Measurements from ENCODE around the gene SLC6A12.

Gene SLC6A12

GRCh38 chr12:176321-177181, 37.4 kb downstream of the SLC6A12 start:
- Histone ChIP-seq H3K4me1 (ENCODE audit: insufficient read depth, low read length, severe bottlenecking) (no peaks in the 10 kb centered on the region), H3K36me3 (ENCODE audit: insufficient read depth, low read length) (no peaks in the 10 kb centered on the region), H4K20me1 (ENCODE audit: insufficient read depth, low read length) (no peaks in the 10 kb centered on the region), H3F3A (ENCODE audit: insufficient read depth, low read length) (no peaks in the 10 kb centered on the region), H3K79me2 (ENCODE audit: insufficient read depth, low read length) (no peaks in the 10 kb centered on the region), H3K9me3 (ENCODE audit: low read length) (no peaks in the 10 kb centered on the region), H3K9ac (ENCODE audit: low read length) (no peak overlapping the region), H3K27me3 (ENCODE audit: insufficient read depth, low read length) (peaks cover 22% of the 10 kb centered on the region), H3K9me2 (ENCODE audit: low read depth, low read length) (no peaks in the 10 kb centered on the region), H3K4me2 (ENCODE audit: low read length) (no peak overlapping the region), H2AFZ (ENCODE audit: low read length) (no peak overlapping the region), H3K4me3 (ENCODE audit: low read depth, low read length, poor library complexity, severe bottlenecking) (no peak overlapping the region), H3K27ac (ENCODE audit: low read depth, low read length, poor library complexity, severe bottlenecking) (no peak overlapping the region)
- no peak for TF ChIP-seq CTCF (IDR thresholded peaks at IDR 0.05; ENCODE audit: low read length)
- no peak for TF ChIP-seq EZH2 (IDR thresholded peaks at IDR 0.05; ENCODE audit: borderline replicate concordance, low read length)

GRCh38 chr12:175759-176158, 38.2 kb downstream of the SLC6A12 start:
- Histone ChIP-seq H3K79me2 (ENCODE audit: insufficient read depth, low read length) (no peaks in the 10 kb centered on the region), H3K9me3 (ENCODE audit: low read length) (no peaks in the 10 kb centered on the region), H3K4me2 (ENCODE audit: low read length) (no peak overlapping the region), H3K9me2 (ENCODE audit: low read depth, low read length) (no peaks in the 10 kb centered on the region), H3K27ac (ENCODE audit: low read depth, low read length, poor library complexity, severe bottlenecking) (no peak overlapping the region), H3K27me3 (ENCODE audit: insufficient read depth, low read length) (peaks cover 22% of the 10 kb centered on the region), H2AFZ (ENCODE audit: low read length) (no peak overlapping the region), H3K4me1 (ENCODE audit: insufficient read depth, low read length, severe bottlenecking) (no peaks in the 10 kb centered on the region), H3F3A (ENCODE audit: insufficient read depth, low read length) (no peaks in the 10 kb centered on the region), H3K4me3 (ENCODE audit: low read depth, low read length, poor library complexity, severe bottlenecking) (no peak overlapping the region), H3K9ac (ENCODE audit: low read length) (no peak overlapping the region), H3K36me3 (ENCODE audit: insufficient read depth, low read length) (no peaks in the 10 kb centered on the region), H4K20me1 (ENCODE audit: insufficient read depth, low read length) (no peaks in the 10 kb centered on the region)
- TF ChIP-seq EZH2 (IDR thresholded peaks at IDR 0.05; ENCODE audit: borderline replicate concordance, low read length) (no peak), CTCF (IDR thresholded peaks at IDR 0.05; ENCODE audit: low read length) (no peak)

- Histone ChIP-seq H3K36me3 (ENCODE audit: insufficient read depth, low read length) (no peaks in the 10 kb centered on the region), H3K4me1 (ENCODE audit: insufficient read depth, low read length, severe bottlenecking) (no peaks in the 10 kb centered on the region), H3K79me2 (ENCODE audit: insufficient read depth, low read length) (no peaks in the 10 kb centered on the region), H3K4me2 (ENCODE audit: low read length) (no peak overlapping the region), H3K9me2 (ENCODE audit: low read depth, low read length) (no peaks in the 10 kb centered on the region), H2AFZ (ENCODE audit: low read length) (no peak overlapping the region), H3F3A (ENCODE audit: insufficient read depth, low read length) (no peaks in the 10 kb centered on the region), H4K20me1 (ENCODE audit: insufficient read depth, low read length) (no peaks in the 10 kb centered on the region), H3K27ac (ENCODE audit: low read depth, low read length, poor library complexity, severe bottlenecking) (no peak overlapping the region), H3K9ac (ENCODE audit: low read length) (no peak overlapping the region), H3K27me3 (ENCODE audit: insufficient read depth, low read length) (peaks cover 20% of the 10 kb centered on the region), H3K4me3 (ENCODE audit: low read depth, low read length, poor library complexity, severe bottlenecking) (no peak overlapping the region), H3K9me3 (ENCODE audit: low read length) (no peaks in the 10 kb centered on the region)
- TF ChIP-seq EZH2 (IDR thresholded peaks at IDR 0.05; ENCODE audit: borderline replicate concordance, low read length) (no peak), CTCF (IDR thresholded peaks at IDR 0.05; ENCODE audit: low read length) (no peak)
Observed at GRCh38 chr12:175250-175649, 38.7 kb downstream of the SLC6A12 start.
